Measurements from ENCODE around the gene CTSW.
"Not testable (repeated sequence)": the region's sequence is repeated elsewhere in the genome, so short reads cannot be mapped to it uniquely, and the experiment has no call there.

The CTSW gene

GRCh38 chr11:65885808-65886536 is 6.3 kb downstream of the CTSW start:
- no peak for DNase-seq (ENCODE audit: low read depth)

GRCh38 chr11:65886826-65887722 is 7.4 kb downstream of the CTSW start:
- no peak for DNase-seq (ENCODE audit: low read depth)

- peak; percentile 22 for DNase-seq (ENCODE audit: low read depth)
Observed at GRCh38 chr11:65887723-65888162, 8.1 kb downstream of the CTSW start.

- DNase-seq (ENCODE audit: low read depth), result peak; percentile 95
Observed at GRCh38 chr11:65888163-65888814, 8.7 kb downstream of the CTSW start, which contains the start of gene FIBP. Gene FIBP (minus strand): TSS chr11:65888471. CDS start chr11:65888418, 53 bp downstream.

GRCh38 chr11:65890324-65891218 is 10.9 kb downstream of the CTSW start, which contains the start of gene CCDC85B:
Gene CCDC85B (plus strand): TSS chr11:65890673. CDS start chr11:65890784, 111 bp downstream.
- DNase-seq (ENCODE audit: low read depth), result peak; percentile 89

- DNase-seq (ENCODE audit: low read depth), result peak; percentile 27
Observed at GRCh38 chr11:65891219-65892136, 11.8 kb downstream of the CTSW start.

GRCh38 chr11:65892137-65892540 is 12.5 kb downstream of the CTSW start:
- not testable (repeated sequence) for DNase-seq (ENCODE audit: low read depth)

- no peak for DNase-seq (ENCODE audit: low read depth)
Observed at GRCh38 chr11:65892661-65893317, 13.2 kb downstream of the CTSW start.

GRCh38 chr11:65894034-65894591 is 14.5 kb downstream of the CTSW start:
- DNase-seq (ENCODE audit: low read depth), result no peak

- no peak for DNase-seq (ENCODE audit: low read depth)
Observed at GRCh38 chr11:65895482-65895981, 15.9 kb downstream of the CTSW start.

GRCh38 chr11:65896034-65896999 is 16.7 kb downstream of the CTSW start:
- no peak for DNase-seq (ENCODE audit: low read depth)

GRCh38 chr11:65897020-65897471 is 17.4 kb downstream of the CTSW start:
- no peak for DNase-seq (ENCODE audit: low read depth)

GRCh38 chr11:65898656-65899355 is 19.2 kb downstream of the CTSW start:
- peak; percentile 31 for DNase-seq (ENCODE audit: low read depth)

- peak; percentile 59 for DNase-seq (ENCODE audit: low read depth)
Observed at GRCh38 chr11:65899356-65900124, 19.9 kb downstream of the CTSW start.

GRCh38 chr11:65900125-65900898 is 20.7 kb downstream of the CTSW start, which contains the start of gene FOSL1:
Gene FOSL1 (minus strand): TSS chr11:65900388. CDS start chr11:65900339, 49 bp downstream.
- DNase-seq (ENCODE audit: low read depth), result peak; percentile 92

GRCh38 chr11:65900899-65901180 is 21.2 kb downstream of the CTSW start:
- DNase-seq (ENCODE audit: low read depth), result no peak

All from amniotic epithelial cell (primary cell).